ENCODE data around the gene BPI.

- TF ChIP-seq CTCF (IDR thresholded peaks at IDR 0.05) (no peak), EZH2phosphoT487 (IDR thresholded peaks at IDR 0.05) (no peak), EZH2 (IDR thresholded peaks at IDR 0.05) (no peak)
Measured at GRCh38 chr20:38369389-38369788, 65.4 kb downstream of the BPI start.
